GM13976 (cell line): ENCODE measurements around the gene LRIG1.

ENCODE experiments used
- DNase-seq: peaks from one replicate; pipeline ENCODE4 v3.0.0; 2012; ENCODE audit warnings: low spot score
- CTCF ChIP-seq: IDR thresholded peaks from 2 replicates; pipeline ENCODE4 v1.5.1; 2012; ENCODE audit warnings: borderline replicate concordance, mild to moderate bottlenecking; ENCODE audit not compliant: insufficient read depth; ENCODE audit errors: extremely low read depth, missing control alignments, control extremely low read depth
- in situ Hi-C: fragments of 300-500 bp; cut with MboI; formaldehyde crosslinking; loops from one replicate; pipeline ENCODE4 v1.12.0; 2022; ENCODE audit warnings: low sequenced_read_pairs, mixed read lengths, inconsistent platforms; ENCODE audit not compliant: unreplicated experiment

Gene LRIG1

GRCh38 chr3:66452303-66453011 lies 48.4 kb downstream of the LRIG1 start:
- no peak for TF ChIP-seq CTCF
- no peak for DNase-seq
- in situ Hi-C loops, result no loop called here

- in situ Hi-C loops, result no loop called here
- no peak for DNase-seq
- TF ChIP-seq CTCF, result no peak
Observed at GRCh38 chr3:66451766-66452165, 49.1 kb downstream of the LRIG1 start.

DNA sequence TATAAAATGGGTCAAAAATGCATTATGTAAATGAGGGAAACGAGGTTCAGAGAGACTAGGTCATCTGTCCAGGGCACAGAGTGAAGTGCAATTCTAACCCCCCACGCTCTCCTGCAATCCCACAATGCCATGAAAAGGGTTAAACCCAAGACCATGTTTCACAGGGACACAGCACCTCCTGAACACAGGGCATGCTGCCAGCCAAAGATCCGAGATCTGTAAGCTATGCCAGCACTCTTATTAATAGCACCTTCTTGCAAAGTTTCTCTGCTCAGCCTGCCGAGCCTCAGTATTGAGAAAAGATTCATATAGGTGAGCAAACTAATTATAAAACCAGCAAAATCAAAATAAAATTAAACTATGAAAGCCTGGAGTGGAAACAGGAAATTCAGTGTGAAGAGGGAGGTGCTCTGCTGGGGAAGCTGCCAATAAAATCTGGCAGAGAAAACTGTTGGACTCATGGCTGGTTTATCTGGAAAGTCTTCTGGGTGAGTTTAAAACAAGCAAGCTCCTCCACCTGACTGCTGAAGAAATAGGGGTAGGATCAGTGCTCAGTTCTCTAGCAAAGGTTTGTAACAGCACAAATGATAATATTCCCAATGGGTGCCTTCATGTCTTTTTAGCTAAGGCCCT lies 50.3 kb downstream of the LRIG1 start:
- DNase-seq, result no peak
- in situ Hi-C loops, result no loop called here
- TF ChIP-seq CTCF, result no peak

- no peak for TF ChIP-seq CTCF
- no peak for DNase-seq
- in situ Hi-C loops, result no loop called here
Observed at GRCh38 chr3:66449411-66449974, 51.3 kb downstream of the LRIG1 start.

DNA sequence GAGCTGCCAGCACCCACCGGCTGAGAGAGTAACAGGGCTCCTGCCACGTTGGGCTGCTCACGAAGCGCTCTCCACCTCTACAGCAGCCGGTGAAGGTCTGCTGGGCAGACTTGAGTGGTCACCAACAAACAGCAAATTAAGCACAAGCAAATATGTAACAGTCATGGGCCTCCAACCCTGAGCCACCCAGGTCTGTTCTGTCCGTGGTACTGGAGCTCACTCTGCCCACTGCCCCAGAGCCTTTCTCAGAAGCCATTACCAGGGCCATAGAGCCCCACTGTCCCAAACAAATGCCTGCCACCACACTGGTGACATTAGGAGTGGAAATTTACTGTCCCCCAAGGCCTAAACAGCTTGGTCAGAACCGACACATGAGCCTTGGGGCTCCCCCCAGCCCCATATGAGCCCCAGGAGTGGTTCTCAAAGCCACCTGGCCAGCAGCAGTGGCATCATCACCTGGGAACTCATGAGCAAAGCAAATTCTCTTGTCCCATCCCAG lies 56.6 kb downstream of the LRIG1 start:
- TF ChIP-seq CTCF, result no peak
- in situ Hi-C loops, result no loop called here
- no peak for DNase-seq

- TF ChIP-seq CTCF, result no peak
- in situ Hi-C loops, result no loop called here
- no peak for DNase-seq
Observed at GRCh38 chr3:66443118-66443803, 57.6 kb downstream of the LRIG1 start.
